ENCODE results near the gene SMARCA4.
A peak's percentile ranks its signal among the peaks of the same experiment; 100 is the strongest.

SMARCA4 gene

GRCh38 chr19:10960314-10961072 lies at the start of gene SMARCA4:
SMARCA4 (plus strand) TSS chr19:10961030; CDS start chr19:10984152, 23,122 bp downstream.
- no peaks in the 10 kb centered on the region for H3K36me3 ChIP-seq (ENCODE audit: insufficient read depth, low read depth, low read length)
- H3K27ac ChIP-seq (ENCODE audit: low read length), result peak within 1 kb of the TSS; percentile 86
- peak within 1 kb of the TSS; percentile 85 for H3K4me3 ChIP-seq (ENCODE audit: low read length)
- peak within 1 kb of the TSS; percentile 98 for H3K9ac ChIP-seq (ENCODE audit: low read depth, low read length)
- peaks cover 10% of the 10 kb centered on the region; the same call in 1 of the 2 replicates for H3K4me1 ChIP-seq (ENCODE audit: insufficient read depth, low read length)
- no peaks in the 10 kb centered on the region for H3K9me3 ChIP-seq (ENCODE audit: insufficient read depth, low read depth, low read length)
- H3K27me3 ChIP-seq (ENCODE audit: insufficient read depth, low read length), result no peaks in the 10 kb centered on the region

GRCh38 chr19:10911579-10912363 lies 49.1 kb upstream of the SMARCA4 start:
- no peaks in the 10 kb centered on the region for H3K9me3 ChIP-seq (ENCODE audit: insufficient read depth, low read depth, low read length)
- no peak overlapping the region for H3K27ac ChIP-seq (ENCODE audit: low read length)
- H3K36me3 ChIP-seq (ENCODE audit: insufficient read depth, low read depth, low read length), result peaks cover 73% of the 10 kb centered on the region
- no peak overlapping the region for H3K9ac ChIP-seq (ENCODE audit: low read depth, low read length)
- no peak overlapping the region for H3K4me3 ChIP-seq (ENCODE audit: low read length)
- no peaks in the 10 kb centered on the region for H3K27me3 ChIP-seq (ENCODE audit: insufficient read depth, low read length)
- no peaks in the 10 kb centered on the region for H3K4me1 ChIP-seq (ENCODE audit: insufficient read depth, low read length)

GRCh38 chr19:10912619-10913018 lies 48.2 kb upstream of the SMARCA4 start:
- Histone ChIP-seq H3K36me3 (ENCODE audit: insufficient read depth, low read depth, low read length) (peaks cover 72% of the 10 kb centered on the region), H3K9ac (ENCODE audit: low read depth, low read length) (no peak overlapping the region), H3K27me3 (ENCODE audit: insufficient read depth, low read length) (no peaks in the 10 kb centered on the region), H3K4me3 (ENCODE audit: low read length) (no peak overlapping the region), H3K9me3 (ENCODE audit: insufficient read depth, low read depth, low read length) (no peaks in the 10 kb centered on the region), H3K4me1 (ENCODE audit: insufficient read depth, low read length) (no peaks in the 10 kb centered on the region), H3K27ac (ENCODE audit: low read length) (no peak overlapping the region)

GRCh38 chr19:10913716-10914340 lies 47.0 kb upstream of the SMARCA4 start:
- Histone ChIP-seq H3K27me3 (ENCODE audit: insufficient read depth, low read length) (no peaks in the 10 kb centered on the region), H3K4me1 (ENCODE audit: insufficient read depth, low read length) (no peaks in the 10 kb centered on the region), H3K9ac (ENCODE audit: low read depth, low read length) (no peak overlapping the region), H3K36me3 (ENCODE audit: insufficient read depth, low read depth, low read length) (peaks cover 71% of the 10 kb centered on the region), H3K4me3 (ENCODE audit: low read length) (no peak overlapping the region), H3K9me3 (ENCODE audit: insufficient read depth, low read depth, low read length) (no peaks in the 10 kb centered on the region), H3K27ac (ENCODE audit: low read length) (no peak overlapping the region)

GRCh38 chr19:10915130-10916091 lies 45.4 kb upstream of the SMARCA4 start:
- H3K9ac ChIP-seq (ENCODE audit: low read depth, low read length), result no peak overlapping the region
- no peaks in the 10 kb centered on the region for H3K4me1 ChIP-seq (ENCODE audit: insufficient read depth, low read length)
- H3K36me3 ChIP-seq (ENCODE audit: insufficient read depth, low read depth, low read length), result peaks cover 70% of the 10 kb centered on the region
- no peaks in the 10 kb centered on the region for H3K9me3 ChIP-seq (ENCODE audit: insufficient read depth, low read depth, low read length)
- H3K4me3 ChIP-seq (ENCODE audit: low read length), result no peak overlapping the region
- no peaks in the 10 kb centered on the region for H3K27me3 ChIP-seq (ENCODE audit: insufficient read depth, low read length)
- H3K27ac ChIP-seq (ENCODE audit: low read length), result no peak overlapping the region

- Histone ChIP-seq H3K4me1 (ENCODE audit: insufficient read depth, low read length) (no peaks in the 10 kb centered on the region), H3K9me3 (ENCODE audit: insufficient read depth, low read depth, low read length) (no peaks in the 10 kb centered on the region), H3K27ac (ENCODE audit: low read length) (no peak overlapping the region), H3K9ac (ENCODE audit: low read depth, low read length) (no peak overlapping the region), H3K36me3 (ENCODE audit: insufficient read depth, low read depth, low read length) (peaks cover 68% of the 10 kb centered on the region), H3K27me3 (ENCODE audit: insufficient read depth, low read length) (no peaks in the 10 kb centered on the region), H3K4me3 (ENCODE audit: low read length) (no peak overlapping the region)
Measured at GRCh38 chr19:10916602-10917001, 44.2 kb upstream of the SMARCA4 start.

- no peaks in the 10 kb centered on the region for H3K27me3 ChIP-seq (ENCODE audit: insufficient read depth, low read length)
- H3K36me3 ChIP-seq (ENCODE audit: insufficient read depth, low read depth, low read length), result peaks cover 58% of the 10 kb centered on the region
Measured at GRCh38 chr19:10918359-10918758, 42.5 kb upstream of the SMARCA4 start.

GRCh38 chr19:10919352-10920287 lies 41.2 kb upstream of the SMARCA4 start:
- Histone ChIP-seq H3K27ac (ENCODE audit: low read length) (no peak overlapping the region), H3K27me3 (ENCODE audit: insufficient read depth, low read length) (no peaks in the 10 kb centered on the region), H3K4me1 (ENCODE audit: insufficient read depth, low read length) (no peaks in the 10 kb centered on the region), H3K36me3 (ENCODE audit: insufficient read depth, low read depth, low read length) (peaks cover 62% of the 10 kb centered on the region), H3K9me3 (ENCODE audit: insufficient read depth, low read depth, low read length) (no peaks in the 10 kb centered on the region), H3K4me3 (ENCODE audit: low read length) (no peak overlapping the region), H3K9ac (ENCODE audit: low read depth, low read length) (no peak overlapping the region)

More at GRCh38 chr19:10918359-10918758, 42.5 kb upstream of the SMARCA4 start:
- H3K4me1 ChIP-seq (ENCODE audit: insufficient read depth, low read length), result no peaks in the 10 kb centered on the region
- H3K9ac ChIP-seq (ENCODE audit: low read depth, low read length), result no peak overlapping the region
- H3K27ac ChIP-seq (ENCODE audit: low read length), result no peak overlapping the region
- no peaks in the 10 kb centered on the region for H3K9me3 ChIP-seq (ENCODE audit: insufficient read depth, low read depth, low read length)
- no peak overlapping the region for H3K4me3 ChIP-seq (ENCODE audit: low read length)

GRCh38 chr19:10920288-10920655 lies 40.6 kb upstream of the SMARCA4 start:
- no peaks in the 10 kb centered on the region for H3K4me1 ChIP-seq (ENCODE audit: insufficient read depth, low read length)
- no peaks in the 10 kb centered on the region for H3K9me3 ChIP-seq (ENCODE audit: insufficient read depth, low read depth, low read length)
- H3K27ac ChIP-seq (ENCODE audit: low read length), result no peak overlapping the region
- peaks cover 64% of the 10 kb centered on the region for H3K36me3 ChIP-seq (ENCODE audit: insufficient read depth, low read depth, low read length)
- no peak overlapping the region for H3K4me3 ChIP-seq (ENCODE audit: low read length)
- H3K9ac ChIP-seq (ENCODE audit: low read depth, low read length), result no peak overlapping the region
- H3K27me3 ChIP-seq (ENCODE audit: insufficient read depth, low read length), result no peaks in the 10 kb centered on the region

GRCh38 chr19:10920781-10921180 lies 40.0 kb upstream of the SMARCA4 start:
- Histone ChIP-seq H3K4me3 (ENCODE audit: low read length) (no peak overlapping the region), H3K9ac (ENCODE audit: low read depth, low read length) (no peak overlapping the region), H3K36me3 (ENCODE audit: insufficient read depth, low read depth, low read length) (peaks cover 64% of the 10 kb centered on the region), H3K9me3 (ENCODE audit: insufficient read depth, low read depth, low read length) (no peaks in the 10 kb centered on the region), H3K4me1 (ENCODE audit: insufficient read depth, low read length) (no peaks in the 10 kb centered on the region), H3K27ac (ENCODE audit: low read length) (no peak overlapping the region), H3K27me3 (ENCODE audit: insufficient read depth, low read length) (no peaks in the 10 kb centered on the region)

All from iPS-20b (cell line).